Measurements from ENCODE around the gene MAMDC2. TPM values are rescaled to one million over a fixed set of nuclear protein-coding genes. Genes with fewer than 3 reads are reported as not detected.

MAMDC2 gene, protein sequence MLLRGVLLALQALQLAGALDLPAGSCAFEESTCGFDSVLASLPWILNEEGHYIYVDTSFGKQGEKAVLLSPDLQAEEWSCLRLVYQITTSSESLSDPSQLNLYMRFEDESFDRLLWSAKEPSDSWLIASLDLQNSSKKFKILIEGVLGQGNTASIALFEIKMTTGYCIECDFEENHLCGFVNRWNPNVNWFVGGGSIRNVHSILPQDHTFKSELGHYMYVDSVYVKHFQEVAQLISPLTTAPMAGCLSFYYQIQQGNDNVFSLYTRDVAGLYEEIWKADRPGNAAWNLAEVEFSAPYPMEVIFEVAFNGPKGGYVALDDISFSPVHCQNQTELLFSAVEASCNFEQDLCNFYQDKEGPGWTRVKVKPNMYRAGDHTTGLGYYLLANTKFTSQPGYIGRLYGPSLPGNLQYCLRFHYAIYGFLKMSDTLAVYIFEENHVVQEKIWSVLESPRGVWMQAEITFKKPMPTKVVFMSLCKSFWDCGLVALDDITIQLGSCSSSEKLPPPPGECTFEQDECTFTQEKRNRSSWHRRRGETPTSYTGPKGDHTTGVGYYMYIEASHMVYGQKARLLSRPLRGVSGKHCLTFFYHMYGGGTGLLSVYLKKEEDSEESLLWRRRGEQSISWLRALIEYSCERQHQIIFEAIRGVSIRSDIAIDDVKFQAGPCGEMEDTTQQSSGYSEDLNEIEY
- 1 to 10 TPM; 3.3 to 7.0 TPM for polyA plus RNA-seq

DNA sequence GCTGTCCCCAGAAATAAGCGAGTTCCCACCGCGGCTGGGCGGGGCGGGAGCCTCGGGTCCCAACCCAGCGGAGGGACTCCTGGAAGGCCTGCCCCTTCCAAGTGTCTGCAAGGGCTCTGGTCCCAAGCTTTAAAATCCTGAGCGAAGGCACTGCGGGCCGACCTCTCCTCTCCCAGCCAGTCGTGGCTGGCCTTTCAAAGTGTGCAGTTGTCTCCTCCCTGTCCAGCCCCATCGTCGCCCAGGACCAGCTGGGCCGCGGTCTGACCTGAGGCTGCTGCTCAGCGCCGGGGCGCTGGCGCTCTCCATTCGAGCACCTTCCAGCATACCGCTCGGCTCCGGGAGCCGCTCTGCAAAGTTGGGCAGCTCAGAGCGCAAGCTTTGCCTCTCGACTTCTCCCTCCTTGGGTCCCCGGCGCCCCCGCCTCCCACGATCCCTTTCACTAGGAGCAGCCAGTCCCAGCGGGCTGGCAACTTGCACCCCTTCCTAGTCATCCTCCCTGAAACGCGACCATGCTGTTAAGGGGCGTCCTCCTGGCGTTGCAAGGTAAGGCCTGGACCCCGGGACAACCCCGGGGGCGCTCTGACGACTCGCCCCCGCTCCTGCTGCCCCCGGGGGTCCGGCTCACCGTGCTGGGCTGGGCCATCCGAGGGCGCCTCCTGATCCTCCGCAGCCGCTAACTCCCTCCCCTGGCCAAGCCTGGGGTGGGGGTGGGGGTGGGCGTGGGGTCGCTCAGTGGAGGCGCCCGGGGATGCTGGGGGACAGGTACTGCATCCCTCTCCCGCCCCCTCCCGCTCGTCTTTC is at the start of gene MAMDC2:
Gene MAMDC2, plus strand, starts transcription at position 160 of the 801 bp plus-strand sequence. Its CDS starts 350 bp downstream, at position 510.
- H3K36me3 ChIP-seq (ENCODE audit: control insufficient read depth in 2 of 2, insufficient read depth in 2 of 2, low read length in 1 of 2), result no peaks in the 10 kb centered on the region
- H3K27ac ChIP-seq (ENCODE audit: low read depth in 2 of 2, low read length in 1 of 2), result peak within 1 kb of the TSS; percentile 69 to 75
- 2% methylated on average over 54 to 55 of the region's 55 CpGs for WGBS, 2 donors
- no peaks in the 10 kb centered on the region for H3K9me3 ChIP-seq (ENCODE audit: control insufficient read depth in 2 of 2, insufficient read depth in 1 of 2, low read depth in 1 of 2, low read length in 1 of 2)
- H3K27me3 ChIP-seq (ENCODE audit: control insufficient read depth in 1 of 2, insufficient read depth in 2 of 2, low read length in 2 of 2), result no peaks in the 10 kb centered on the region
- peaks cover 0 to 11% of the 10 kb centered on the region in 2 donors for H3K4me1 ChIP-seq (ENCODE audit: control insufficient read depth in 2 of 2, insufficient read depth in 2 of 2, low read length in 1 of 2)
- H3K4me3 ChIP-seq (ENCODE audit: low read depth in 1 of 2, low read length in 2 of 2), result peak within 1 kb of the TSS; percentile 44 to 56

DNA sequence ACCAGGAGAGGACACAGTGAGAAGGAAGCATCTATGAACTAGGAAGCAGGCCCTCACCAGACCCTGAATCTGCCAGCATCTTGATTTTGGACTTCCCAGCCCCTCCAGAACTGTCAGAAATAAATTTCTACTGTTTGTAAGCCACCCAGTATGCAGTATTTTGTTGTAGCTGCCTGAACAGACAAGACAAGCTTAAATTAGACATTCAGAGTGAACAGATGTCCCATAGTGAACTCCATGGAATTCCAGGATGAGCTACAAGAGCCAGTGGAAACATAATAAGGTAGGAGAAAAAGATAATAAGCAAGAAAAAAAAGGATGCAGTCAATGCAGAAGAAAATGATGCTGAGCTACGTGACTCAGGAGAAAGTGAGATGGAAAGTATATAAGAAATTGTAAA is 47.8 kb upstream of the MAMDC2 start:
- Histone ChIP-seq H3K27ac (ENCODE audit: low read depth in 2 of 2, low read length in 1 of 2) (no peak overlapping the region), H3K4me3 (ENCODE audit: low read depth in 1 of 2, low read length in 2 of 2) (no peak overlapping the region), H3K4me1 (ENCODE audit: control insufficient read depth in 2 of 2, insufficient read depth in 2 of 2, low read length in 1 of 2) (no peaks in the 10 kb centered on the region), H3K36me3 (ENCODE audit: control insufficient read depth in 2 of 2, insufficient read depth in 2 of 2, low read length in 1 of 2) (no peaks in the 10 kb centered on the region), H3K27me3 (ENCODE audit: control insufficient read depth in 1 of 2, insufficient read depth in 2 of 2, low read length in 2 of 2) (no peaks in the 10 kb centered on the region), H3K9me3 (ENCODE audit: control insufficient read depth in 2 of 2, insufficient read depth in 1 of 2, low read depth in 1 of 2, low read length in 1 of 2) (no peaks in the 10 kb centered on the region)
- WGBS, 2 donors, result 86 to 92% methylated on average over 1 of the region's 1 CpG

DNA sequence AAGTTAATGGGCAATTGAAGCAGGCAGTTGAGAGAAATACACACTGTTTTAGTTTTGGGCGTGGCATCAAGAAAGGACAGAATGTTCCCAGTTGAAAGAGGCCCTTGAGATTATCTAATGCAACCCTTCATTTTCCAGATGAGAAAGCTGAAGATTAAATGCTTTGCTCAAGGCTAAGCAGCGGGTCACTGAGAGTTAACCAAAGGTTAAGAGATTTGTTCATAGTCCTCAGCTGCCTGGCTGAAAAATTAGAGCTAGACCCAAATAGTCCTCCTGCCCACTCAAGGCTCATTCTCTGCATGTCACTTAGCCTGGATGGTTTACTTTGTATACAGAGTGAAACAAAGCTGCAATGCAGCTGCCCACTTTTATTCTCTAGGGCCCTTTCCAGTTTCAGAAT is 46.7 kb upstream of the MAMDC2 start:
- H3K27me3 ChIP-seq (ENCODE audit: control insufficient read depth in 1 of 2, insufficient read depth in 2 of 2, low read length in 2 of 2), result no peaks in the 10 kb centered on the region
- no peak overlapping the region for H3K27ac ChIP-seq (ENCODE audit: low read depth in 2 of 2, low read length in 1 of 2)
- no peak overlapping the region for H3K4me3 ChIP-seq (ENCODE audit: low read depth in 1 of 2, low read length in 2 of 2)
- 49 to 69% methylated on average over 2 of the region's 2 CpGs for WGBS, 2 donors
- H3K4me1 ChIP-seq (ENCODE audit: control insufficient read depth in 2 of 2, insufficient read depth in 2 of 2, low read length in 1 of 2), result no peaks in the 10 kb centered on the region
- H3K36me3 ChIP-seq (ENCODE audit: control insufficient read depth in 2 of 2, insufficient read depth in 2 of 2, low read length in 1 of 2), result no peaks in the 10 kb centered on the region
- H3K9me3 ChIP-seq (ENCODE audit: control insufficient read depth in 2 of 2, insufficient read depth in 1 of 2, low read depth in 1 of 2, low read length in 1 of 2), result no peaks in the 10 kb centered on the region

DNA sequence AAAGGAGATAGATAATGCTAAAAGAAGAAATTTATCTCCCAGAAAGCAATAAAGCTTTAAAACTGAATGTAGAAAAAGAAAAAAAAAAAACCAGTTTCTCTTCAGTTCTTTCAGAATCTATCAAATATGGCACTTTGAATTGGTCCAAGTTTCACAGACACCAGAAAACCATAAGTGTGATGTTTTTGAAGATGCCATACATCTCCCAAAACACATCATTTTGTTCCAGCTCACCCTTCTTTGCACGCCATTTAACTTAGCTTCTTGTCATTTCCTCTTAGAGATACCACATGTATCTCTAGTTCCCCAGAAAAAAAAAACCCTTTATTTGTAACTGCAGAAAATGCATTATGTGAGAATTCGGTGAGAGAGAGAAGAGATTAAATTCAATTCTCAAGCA is 46.1 kb upstream of the MAMDC2 start:
- Histone ChIP-seq H3K36me3 (ENCODE audit: control insufficient read depth in 2 of 2, insufficient read depth in 2 of 2, low read length in 1 of 2) (no peaks in the 10 kb centered on the region), H3K4me1 (ENCODE audit: control insufficient read depth in 2 of 2, insufficient read depth in 2 of 2, low read length in 1 of 2) (no peaks in the 10 kb centered on the region), H3K27ac (ENCODE audit: low read depth in 2 of 2, low read length in 1 of 2) (no peak overlapping the region), H3K9me3 (ENCODE audit: control insufficient read depth in 2 of 2, insufficient read depth in 1 of 2, low read depth in 1 of 2, low read length in 1 of 2) (no peaks in the 10 kb centered on the region), H3K27me3 (ENCODE audit: control insufficient read depth in 1 of 2, insufficient read depth in 2 of 2, low read length in 2 of 2) (no peaks in the 10 kb centered on the region), H3K4me3 (ENCODE audit: low read depth in 1 of 2, low read length in 2 of 2) (no peak overlapping the region)
- WGBS, 2 donors, result 65 to 75% methylated on average over 2 of the region's 2 CpGs

DNA sequence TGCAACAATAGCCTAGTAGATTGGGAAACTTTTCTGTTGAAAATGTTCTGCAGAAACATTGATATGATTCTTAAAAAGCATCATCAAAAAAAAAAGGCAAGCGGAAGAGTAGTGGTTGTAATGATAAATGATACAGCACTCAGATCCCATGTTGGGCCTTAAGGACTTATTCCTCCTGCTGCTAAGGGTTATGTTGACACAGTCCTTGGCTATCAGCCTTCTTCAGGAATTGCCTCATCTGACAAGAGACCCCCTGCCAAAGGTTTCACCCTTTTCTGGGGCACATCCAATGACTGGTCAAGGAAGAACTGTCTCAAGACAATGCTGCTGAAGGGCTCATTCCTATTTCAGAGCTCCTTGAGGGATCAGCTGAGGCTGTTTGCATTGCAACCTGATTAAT is 44.3 kb upstream of the MAMDC2 start:
- WGBS, 2 donors, result 92 to 100% methylated on average over 1 of the region's 1 CpG
- no peaks in the 10 kb centered on the region for H3K27me3 ChIP-seq (ENCODE audit: control insufficient read depth in 1 of 2, insufficient read depth in 2 of 2, low read length in 2 of 2)
- H3K4me1 ChIP-seq (ENCODE audit: control insufficient read depth in 2 of 2, insufficient read depth in 2 of 2, low read length in 1 of 2), result no peaks in the 10 kb centered on the region
- no peaks in the 10 kb centered on the region for H3K9me3 ChIP-seq (ENCODE audit: control insufficient read depth in 2 of 2, insufficient read depth in 1 of 2, low read depth in 1 of 2, low read length in 1 of 2)
- H3K27ac ChIP-seq (ENCODE audit: low read depth in 2 of 2, low read length in 1 of 2), result no peak overlapping the region
- H3K4me3 ChIP-seq (ENCODE audit: low read depth in 1 of 2, low read length in 2 of 2), result no peak overlapping the region
- H3K36me3 ChIP-seq (ENCODE audit: control insufficient read depth in 2 of 2, insufficient read depth in 2 of 2, low read length in 1 of 2), result no peaks in the 10 kb centered on the region

DNA sequence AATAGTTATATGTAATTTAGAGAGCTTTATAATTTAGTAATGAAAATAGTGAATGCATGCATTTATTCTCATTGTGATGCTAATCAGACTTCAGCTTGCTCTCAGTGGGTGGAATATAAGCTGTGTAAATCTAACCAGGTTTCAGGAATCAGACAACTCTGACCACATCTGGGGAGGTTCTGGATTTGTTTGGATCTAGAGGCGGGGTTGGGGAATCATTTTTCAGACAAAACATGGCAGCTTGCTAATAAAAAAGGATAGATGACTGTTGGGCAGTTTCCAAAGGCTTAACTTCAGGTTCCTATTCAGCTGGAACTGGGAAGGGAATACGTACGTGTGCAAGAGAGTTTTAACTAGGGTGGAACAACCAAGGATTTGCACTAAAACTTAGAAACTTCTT is 43.2 kb upstream of the MAMDC2 start:
- Histone ChIP-seq H3K4me3 (ENCODE audit: low read depth in 1 of 2, low read length in 2 of 2) (no peak overlapping the region), H3K27me3 (ENCODE audit: control insufficient read depth in 1 of 2, insufficient read depth in 2 of 2, low read length in 2 of 2) (no peaks in the 10 kb centered on the region), H3K9me3 (ENCODE audit: control insufficient read depth in 2 of 2, insufficient read depth in 1 of 2, low read depth in 1 of 2, low read length in 1 of 2) (no peaks in the 10 kb centered on the region), H3K36me3 (ENCODE audit: control insufficient read depth in 2 of 2, insufficient read depth in 2 of 2, low read length in 1 of 2) (no peaks in the 10 kb centered on the region), H3K27ac (ENCODE audit: low read depth in 2 of 2, low read length in 1 of 2) (no peak overlapping the region), H3K4me1 (ENCODE audit: control insufficient read depth in 2 of 2, insufficient read depth in 2 of 2, low read length in 1 of 2) (no peaks in the 10 kb centered on the region)
- 35 to 47% methylated on average over 3 of the region's 3 CpGs for WGBS, 2 donors

DNA sequence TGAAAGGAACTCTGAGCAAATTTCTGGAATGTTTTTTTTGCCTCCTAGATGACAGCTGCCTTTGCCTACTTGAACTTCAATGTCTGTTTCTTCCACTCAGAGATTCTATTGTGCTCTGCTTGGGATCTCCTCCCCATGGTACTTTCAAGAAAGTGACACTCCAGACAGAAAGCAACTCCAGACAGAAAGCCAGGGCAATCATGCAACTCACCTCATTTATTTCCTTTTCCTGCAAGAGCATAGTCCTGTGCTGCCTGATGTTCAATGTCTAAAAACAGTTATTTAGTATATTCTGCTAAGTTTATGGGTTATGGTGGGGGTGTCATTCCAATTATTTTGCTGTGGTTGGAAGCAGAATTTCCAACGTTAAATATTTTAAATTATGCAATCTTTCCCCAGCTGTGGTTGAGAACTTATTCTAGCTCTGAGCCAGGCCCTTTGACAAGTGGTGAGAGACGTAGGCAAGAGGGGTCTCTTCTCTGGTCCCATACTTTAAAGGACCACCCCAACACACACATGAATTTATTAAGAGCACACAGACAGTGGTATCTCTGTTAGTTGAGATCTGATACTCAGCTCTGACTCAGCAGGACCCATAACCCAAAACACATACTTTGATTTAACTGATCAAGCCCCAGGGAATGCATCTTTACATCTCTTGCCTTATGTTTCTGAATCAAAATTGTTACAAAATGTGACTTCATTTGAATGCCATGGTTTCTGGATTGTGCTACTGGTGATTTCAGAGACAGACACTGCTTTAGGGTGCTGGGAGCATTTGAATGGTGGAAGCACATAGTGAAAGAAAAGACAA is 39.5 kb upstream of the MAMDC2 start:
- Histone ChIP-seq H3K4me1 (ENCODE audit: control insufficient read depth in 2 of 2, insufficient read depth in 2 of 2, low read length in 1 of 2) (no peaks in the 10 kb centered on the region), H3K4me3 (ENCODE audit: low read depth in 1 of 2, low read length in 2 of 2) (no peak overlapping the region), H3K27ac (ENCODE audit: low read depth in 2 of 2, low read length in 1 of 2) (no peak overlapping the region), H3K36me3 (ENCODE audit: control insufficient read depth in 2 of 2, insufficient read depth in 2 of 2, low read length in 1 of 2) (no peaks in the 10 kb centered on the region), H3K9me3 (ENCODE audit: control insufficient read depth in 2 of 2, insufficient read depth in 1 of 2, low read depth in 1 of 2, low read length in 1 of 2) (no peaks in the 10 kb centered on the region), H3K27me3 (ENCODE audit: control insufficient read depth in 1 of 2, insufficient read depth in 2 of 2, low read length in 2 of 2) (no peaks in the 10 kb centered on the region)
- WGBS, 2 donors, result 69 to 78% methylated on average over 2 of the region's 2 CpGs

DNA sequence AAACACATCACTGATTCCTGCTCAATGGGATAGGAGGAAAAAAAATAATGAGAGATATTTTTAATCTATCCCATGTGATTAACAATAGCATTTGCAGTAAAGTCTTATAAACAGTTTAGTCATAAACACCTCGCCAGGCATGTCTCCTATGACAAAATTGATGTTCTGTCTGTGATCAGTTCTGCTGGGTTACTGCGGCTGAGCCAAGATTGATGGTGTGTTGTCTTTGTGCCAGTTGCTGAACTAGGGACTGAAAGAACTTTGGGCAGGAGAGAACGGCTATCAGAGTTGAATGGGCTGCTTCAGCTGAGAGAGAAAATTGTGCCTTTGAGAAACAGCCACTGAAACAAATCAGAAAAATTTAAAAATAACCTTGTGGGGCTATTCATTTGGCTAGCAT is 37.3 kb upstream of the MAMDC2 start:
- H3K36me3 ChIP-seq (ENCODE audit: control insufficient read depth in 2 of 2, insufficient read depth in 2 of 2, low read length in 1 of 2), result no peaks in the 10 kb centered on the region
- WGBS, 2 donors, result 25 to 29% methylated on average over 3 of the region's 3 CpGs
- H3K27me3 ChIP-seq (ENCODE audit: control insufficient read depth in 1 of 2, insufficient read depth in 2 of 2, low read length in 2 of 2), result no peaks in the 10 kb centered on the region
- H3K4me1 ChIP-seq (ENCODE audit: control insufficient read depth in 2 of 2, insufficient read depth in 2 of 2, low read length in 1 of 2), result no peaks in the 10 kb centered on the region
- no peak overlapping the region for H3K27ac ChIP-seq (ENCODE audit: low read depth in 2 of 2, low read length in 1 of 2)
- H3K4me3 ChIP-seq (ENCODE audit: low read depth in 1 of 2, low read length in 2 of 2), result no peak overlapping the region
- no peaks in the 10 kb centered on the region for H3K9me3 ChIP-seq (ENCODE audit: control insufficient read depth in 2 of 2, insufficient read depth in 1 of 2, low read depth in 1 of 2, low read length in 1 of 2)

DNA sequence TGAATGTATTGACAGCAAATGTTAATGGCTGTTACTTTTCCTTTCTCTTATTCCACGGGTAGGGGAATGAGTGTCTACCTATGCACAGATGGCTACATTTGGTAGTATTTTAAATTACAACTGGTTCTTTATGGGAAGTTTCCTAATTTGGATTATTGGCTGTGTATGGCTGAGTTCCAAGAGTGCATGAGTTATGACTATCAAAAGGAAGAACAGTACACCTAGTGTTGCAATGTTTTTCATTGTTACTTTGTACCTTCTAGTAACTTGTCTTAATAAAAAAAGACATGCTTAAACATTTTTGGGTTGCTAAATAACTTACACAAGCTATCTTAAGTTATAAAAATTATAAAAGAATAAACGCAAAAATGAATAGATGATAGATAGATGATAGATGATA is 35.8 kb upstream of the MAMDC2 start:
- 56 to 71% methylated on average over 2 of the region's 2 CpGs for WGBS, 2 donors

More for the DNA sequence above, 35.8 kb upstream of the MAMDC2 start:
- Histone ChIP-seq H3K27ac (ENCODE audit: low read depth in 2 of 2, low read length in 1 of 2) (no peak overlapping the region), H3K27me3 (ENCODE audit: control insufficient read depth in 1 of 2, insufficient read depth in 2 of 2, low read length in 2 of 2) (no peaks in the 10 kb centered on the region), H3K36me3 (ENCODE audit: control insufficient read depth in 2 of 2, insufficient read depth in 2 of 2, low read length in 1 of 2) (no peaks in the 10 kb centered on the region), H3K4me1 (ENCODE audit: control insufficient read depth in 2 of 2, insufficient read depth in 2 of 2, low read length in 1 of 2) (no peaks in the 10 kb centered on the region), H3K9me3 (ENCODE audit: control insufficient read depth in 2 of 2, insufficient read depth in 1 of 2, low read depth in 1 of 2, low read length in 1 of 2) (no peaks in the 10 kb centered on the region), H3K4me3 (ENCODE audit: low read depth in 1 of 2, low read length in 2 of 2) (no peak overlapping the region)

All from esophagus (tissue), 2 donors.